HG03095 (cell line): ENCODE results near the gene GP1BA.

Source experiments
- ATAC-seq: cut with Tn5 transposase; IDR thresholded peaks from one replicate; pipeline ENCODE4 v1.9.1; 2021; ENCODE audit warnings: moderate library complexity; ENCODE audit not compliant: unreplicated experiment

Gene GP1BA

GRCh38 chr17:4949321-4950074, 17.4 kb downstream of the GP1BA start:
- ATAC-seq = no peak

- no peak for ATAC-seq
Measured at GRCh38 chr17:4950075-4950745, 18.1 kb downstream of the GP1BA start.

- no peak for ATAC-seq
Measured at GRCh38 chr17:4950746-4951204, 18.7 kb downstream of the GP1BA start, which contains the start of gene ENO3. ENO3 (plus strand) TSS chr17:4951119; CDS start chr17:4951830, 711 bp downstream.

- ATAC-seq = no peak
Measured at GRCh38 chr17:4951486-4951885, 19.4 kb downstream of the GP1BA start.

GRCh38 chr17:4953451-4953961, 21.4 kb downstream of the GP1BA start:
- no peak for ATAC-seq

GRCh38 chr17:4955091-4955490, 23.0 kb downstream of the GP1BA start:
- ATAC-seq = no peak

GRCh38 chr17:4956493-4957061, 24.5 kb downstream of the GP1BA start:
- ATAC-seq = no peak

- no peak for ATAC-seq
Measured at GRCh38 chr17:4958102-4958501, 26.0 kb downstream of the GP1BA start.

- no peak for ATAC-seq
Measured at GRCh38 chr17:4959261-4959965, 27.3 kb downstream of the GP1BA start.

GRCh38 chr17:4960279-4960922, 28.3 kb downstream of the GP1BA start:
- no peak for ATAC-seq

- ATAC-seq = no peak
Measured at GRCh38 chr17:4965311-4965986, 33.4 kb downstream of the GP1BA start.

GRCh38 chr17:4966844-4967538, 34.9 kb downstream of the GP1BA start:
- peak; percentile 71 for ATAC-seq

- peak; percentile 48 for ATAC-seq
Measured at GRCh38 chr17:4967539-4968485, 35.7 kb downstream of the GP1BA start, which contains the start of gene SPAG7. SPAG7 (minus strand) TSS chr17:4967817; CDS start chr17:4967804, 13 bp downstream.

- ATAC-seq = no peak
Measured at GRCh38 chr17:4968486-4969046, 36.5 kb downstream of the GP1BA start.

- ATAC-seq = no peak
Measured at GRCh38 chr17:4969047-4969550, 37.0 kb downstream of the GP1BA start.

GRCh38 chr17:4969551-4970173, 37.6 kb downstream of the GP1BA start:
- ATAC-seq = no peak

- no peak for ATAC-seq
Measured at GRCh38 chr17:4970273-4970672, 38.2 kb downstream of the GP1BA start.
